NCI-H748 (cell line): Measurements from ENCODE around the gene MC2R.

Experiments used
- DNase-seq: peaks from one replicate; lab custom pipeline; 2025; ENCODE audit not compliant: unreplicated experiment; lab: John Stamatoyannopoulos, UW

MC2R gene

GRCh38 chr18:13894531-13894930 is 20.8 kb downstream of the MC2R start:
- no peak for DNase-seq

DNA sequence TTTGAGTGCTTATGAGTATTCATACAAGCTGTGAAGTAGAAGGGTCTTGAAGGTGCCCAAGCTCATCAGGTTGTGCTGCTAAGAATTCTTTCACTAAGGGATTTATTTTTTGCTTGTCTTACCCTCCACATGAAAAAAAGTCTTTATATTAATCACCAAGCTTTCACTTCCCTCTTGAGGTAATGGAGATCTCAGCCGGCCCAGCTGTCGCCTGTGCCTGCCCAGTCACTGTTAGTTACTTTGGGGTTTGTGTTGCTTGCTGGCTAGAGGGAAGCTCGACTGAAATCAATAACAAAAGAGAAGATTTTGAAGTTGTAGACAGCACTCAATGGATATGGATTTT is 21.9 kb downstream of the MC2R start:
- no peak for DNase-seq

DNA sequence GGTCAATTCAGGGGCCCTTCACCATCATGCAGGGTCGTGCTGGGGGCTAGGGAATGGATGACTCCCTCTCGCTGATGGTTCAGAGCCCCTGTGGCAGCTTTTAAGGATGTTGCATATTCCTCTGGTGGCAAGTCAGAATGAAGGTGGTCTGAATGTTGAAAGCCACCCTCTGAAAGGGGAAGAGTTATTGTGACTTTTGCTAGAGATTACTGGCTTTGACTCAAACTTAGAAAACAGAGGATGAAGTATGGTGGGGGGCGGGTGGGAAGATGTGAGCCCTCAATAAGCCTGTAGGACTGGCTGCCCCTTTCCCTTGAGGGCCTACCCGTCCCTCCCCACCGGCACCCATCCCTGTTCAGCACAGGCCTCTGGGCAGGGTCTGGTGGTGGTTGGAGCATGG is 23.2 kb downstream of the MC2R start:
- DNase-seq, result no peak

- no peak for DNase-seq
Observed at GRCh38 chr18:13890761-13891361, 24.5 kb downstream of the MC2R start.

DNA sequence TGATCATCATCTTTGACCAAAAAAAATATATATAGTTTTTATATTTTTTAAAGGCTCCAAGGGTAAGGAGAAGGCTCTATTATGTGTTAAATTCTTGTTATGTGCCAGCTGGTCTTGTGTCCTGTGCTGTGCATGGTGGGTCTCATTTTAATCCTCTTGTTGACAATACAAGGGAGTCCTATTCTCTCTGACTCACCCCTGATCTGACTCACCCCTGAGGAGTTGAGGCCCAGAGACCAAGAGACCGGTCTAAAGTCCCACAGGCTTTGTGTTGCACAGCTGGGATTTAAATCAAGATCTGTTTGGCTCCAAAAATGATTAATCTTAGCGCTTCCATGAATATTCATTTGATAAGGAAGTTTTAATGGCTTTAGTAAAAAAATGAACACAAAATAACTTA is 25.7 kb downstream of the MC2R start:
- DNase-seq, result no peak

- no peak for DNase-seq
Observed at GRCh38 chr18:13888191-13888716, 27.1 kb downstream of the MC2R start.

DNA sequence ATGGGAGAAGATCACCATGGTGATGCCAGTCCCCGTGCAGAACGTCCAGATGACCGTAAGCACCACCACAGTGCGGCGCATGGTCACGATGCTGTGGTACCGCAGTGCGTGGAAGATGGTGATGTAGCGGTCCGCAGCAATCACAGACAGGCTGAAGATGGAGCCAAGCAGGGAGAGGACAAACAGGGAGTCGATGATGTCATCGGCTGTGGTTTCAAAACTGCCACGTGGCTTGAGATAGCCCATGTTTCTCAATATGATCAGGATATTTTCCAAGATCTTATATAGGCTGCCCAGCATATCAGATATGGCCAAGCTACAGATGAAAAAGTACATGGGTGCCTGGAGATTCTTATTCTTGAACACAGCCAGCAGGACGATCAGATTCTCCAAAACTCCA is 30.3 kb downstream of the MC2R start:
- no peak for DNase-seq

DNA sequence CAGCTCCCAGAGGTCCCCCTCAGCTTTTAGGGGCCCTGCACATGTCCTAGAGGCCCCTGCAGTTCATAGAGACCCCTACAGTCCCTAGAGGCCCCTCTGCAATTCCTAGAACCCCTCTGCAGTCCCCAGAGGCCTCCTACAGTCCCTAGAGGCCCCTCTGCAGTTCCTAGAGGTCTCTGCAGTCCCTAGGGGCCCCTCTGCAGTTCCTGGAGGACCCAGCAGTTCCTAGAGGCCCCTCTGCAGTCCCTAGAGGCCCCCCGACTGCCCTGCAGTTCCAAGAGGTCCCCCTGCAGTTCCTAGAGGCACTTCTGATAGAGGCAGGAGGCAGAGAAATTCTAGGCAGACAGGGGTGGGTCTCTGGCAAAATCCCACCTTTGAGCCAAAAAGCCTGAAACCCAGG is 35.4 kb downstream of the MC2R start:
- DNase-seq, result no peak

DNA sequence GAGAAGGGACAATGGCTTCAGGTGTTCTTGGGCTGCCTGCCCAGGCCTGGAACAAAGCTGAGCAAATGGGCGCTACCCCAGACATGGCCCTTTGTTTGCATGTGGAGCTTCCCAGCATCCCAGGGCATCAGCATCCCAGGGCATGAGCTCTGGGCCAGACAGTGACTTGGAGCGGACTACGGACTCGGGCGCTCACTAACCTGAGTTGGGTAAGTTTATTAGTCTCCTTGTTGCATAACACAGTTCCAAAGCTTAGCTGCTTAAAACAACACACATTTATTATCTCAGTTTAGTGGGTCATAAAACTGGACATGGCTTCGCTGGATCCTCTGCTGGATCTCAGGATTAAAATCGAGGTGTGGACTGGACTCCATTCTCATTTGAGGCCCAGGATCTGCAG is 35.8 kb downstream of the MC2R start:
- no peak for DNase-seq

- DNase-seq, result peak; percentile 33
Observed at GRCh38 chr18:13878857-13879256, 36.5 kb downstream of the MC2R start.

GRCh38 chr18:13877157-13877556 is 38.2 kb downstream of the MC2R start:
- no peak for DNase-seq

DNA sequence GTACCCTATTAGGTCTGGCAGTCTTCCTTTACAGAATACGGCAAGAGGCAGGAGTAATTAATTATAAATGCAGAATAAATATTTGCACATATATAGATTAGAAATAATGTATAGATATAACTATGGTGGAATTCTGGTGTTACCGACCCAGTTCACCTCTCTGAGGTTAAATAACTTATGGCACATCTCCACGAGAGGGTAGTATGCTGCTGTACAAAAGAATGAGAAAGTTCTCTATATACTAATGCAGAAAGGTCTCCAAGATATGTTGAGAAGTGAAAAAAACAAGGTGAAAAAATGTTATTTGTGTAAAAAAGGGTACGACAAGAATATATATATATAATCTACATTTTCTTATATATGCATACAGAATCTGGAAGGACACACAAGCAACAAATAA is 40.8 kb downstream of the MC2R start:
- DNase-seq, result no peak

DNA sequence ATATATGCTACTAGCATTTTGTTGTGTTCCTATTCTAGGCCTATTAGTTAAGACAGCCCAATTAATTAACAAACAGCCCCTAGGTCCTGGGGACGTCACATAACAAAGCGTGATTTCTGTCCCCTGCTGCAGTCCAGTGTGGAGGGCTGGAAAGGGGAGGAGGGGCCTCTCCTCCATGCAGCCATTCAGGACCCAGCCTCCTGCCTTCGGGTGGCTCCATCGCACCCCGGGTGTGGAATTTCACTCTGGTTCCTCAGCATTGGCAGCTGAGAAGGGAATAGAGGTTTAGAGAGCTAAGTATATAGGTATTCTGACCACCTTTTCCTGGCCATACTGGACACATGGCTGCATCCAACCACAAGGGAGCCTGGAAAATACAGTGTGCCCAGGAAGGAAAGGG is 42.4 kb downstream of the MC2R start:
- no peak for DNase-seq

- DNase-seq, result no peak
Observed at GRCh38 chr18:13872373-13872772, 43.0 kb downstream of the MC2R start.

DNA sequence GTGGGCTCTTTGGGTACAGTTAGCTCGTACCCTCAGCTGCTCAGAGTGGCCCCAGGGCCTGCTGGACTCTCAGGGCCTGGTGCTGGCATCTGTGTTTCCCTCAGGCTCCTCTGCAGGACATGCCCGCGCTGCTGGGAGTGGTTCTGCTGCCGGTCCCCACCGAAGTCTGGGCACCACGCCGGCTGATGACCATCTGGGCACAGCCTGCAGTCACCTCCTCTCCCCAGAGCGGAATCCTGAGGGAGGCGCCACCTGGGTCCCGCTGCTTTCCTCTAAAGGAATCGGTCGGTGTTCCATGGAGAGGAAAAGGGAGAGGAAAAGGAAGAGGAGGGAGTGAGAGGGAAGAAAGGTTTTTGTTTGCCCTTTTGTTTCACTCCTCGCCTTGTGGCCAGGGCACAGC is 43.6 kb downstream of the MC2R start:
- no peak for DNase-seq

- DNase-seq, result peak; percentile 51
Observed at GRCh38 chr18:13868501-13869271, 46.6 kb downstream of the MC2R start.

GRCh38 chr18:13862898-13863297 is 52.4 kb downstream of the MC2R start:
- peak; percentile 76 for DNase-seq

GRCh38 chr18:13849791-13850190 is 65.5 kb downstream of the MC2R start:
- no peak for DNase-seq

GRCh38 chr18:13836559-13836958 is 78.8 kb downstream of the MC2R start:
- DNase-seq, result no peak

DNA sequence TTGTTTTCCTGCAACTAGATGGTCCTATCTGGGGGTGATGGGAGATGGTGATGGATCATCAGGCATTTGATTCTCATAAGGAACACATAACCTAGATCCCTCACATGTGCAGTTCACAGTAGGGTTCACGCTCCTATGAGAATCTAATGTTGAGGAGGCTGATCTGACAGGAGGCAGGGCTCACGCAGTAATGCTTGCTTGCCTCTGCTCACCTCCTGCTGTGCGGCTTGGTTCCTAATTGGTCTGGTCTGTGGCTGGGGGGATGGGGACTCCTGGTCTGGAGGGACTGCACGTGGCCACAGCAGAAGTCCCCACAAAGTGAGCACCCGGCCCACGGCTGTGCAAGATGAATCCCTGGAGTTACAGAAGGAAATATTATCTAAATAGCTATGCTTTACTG is 80.1 kb downstream of the MC2R start:
- no peak for DNase-seq

GRCh38 chr18:13834496-13835015 is 80.8 kb downstream of the MC2R start:
- no peak for DNase-seq
